Smooth muscle cell (in vitro differentiated cells): ENCODE results near the gene SCARB1. TPM values are rescaled to one million over a fixed set of nuclear protein-coding genes. Genes with fewer than 3 reads are reported as not detected.
A peak's percentile ranks its signal among the peaks of the same experiment; 100 is the strongest.

ENCODE experiments used
- DNase-seq: peaks from one replicate; lab custom pipeline; 2025; ENCODE audit not compliant: unreplicated experiment; lab: John Stamatoyannopoulos, UW
- H2AFZ ChIP-seq: fragments of 200-600 bp; sonication (generic); 2 replicates; pipeline ENCODE4 v1.6.0; 2016; ENCODE audit warnings: antibody characterized with exemption, low read depth, mild to moderate bottlenecking
- H3F3A ChIP-seq: fragments of 200-600 bp; sonication (generic); 2 replicates; pipeline ENCODE4 v1.6.0; 2017; ENCODE audit warnings: antibody characterized with exemption, low read depth
- H3K27ac ChIP-seq: fragments of 200-600 bp; sonication (generic); 2 replicates; pipeline ENCODE4 v1.5.1; 2016; ENCODE audit warnings: low read depth, mild to moderate bottlenecking
- H3K27me3 ChIP-seq: fragments of 200-600 bp; sonication (generic); 2 replicates; pipeline ENCODE4 v1.6.1; 2016; ENCODE audit warnings: low read depth, mild to moderate bottlenecking
- H3K36me3 ChIP-seq: fragments of 200-600 bp; sonication (generic); 2 replicates; pipeline ENCODE4 v1.5.1; 2016; ENCODE audit warnings: low read depth
- H3K4me1 ChIP-seq: fragments of 200-600 bp; sonication (generic); 2 replicates; pipeline ENCODE4 v1.5.1; 2016; ENCODE audit warnings: low read depth
- H3K4me2 ChIP-seq: fragments of 200-600 bp; sonication (generic); 2 replicates; pipeline ENCODE4 v1.6.0; 2016; ENCODE audit warnings: mild to moderate bottlenecking
- H3K4me3 ChIP-seq: fragments of 200-600 bp; sonication (generic); 2 replicates; pipeline ENCODE4 v1.5.1; 2016; ENCODE audit warnings: mild to moderate bottlenecking
- H3K79me2 ChIP-seq: fragments of 200-600 bp; sonication (generic); 2 replicates; pipeline ENCODE4 v1.6.0; 2016; ENCODE audit warnings: low read depth, mild to moderate bottlenecking
- H3K9ac ChIP-seq: fragments of 200-600 bp; sonication (generic); 2 replicates; pipeline ENCODE4 v1.6.0; 2016; ENCODE audit warnings: low read depth
- H3K9me3 ChIP-seq: fragments of 200-600 bp; sonication (generic); replicated peaks from 2 replicates; pipeline ENCODE4 v1.5.1; 2016; ENCODE audit warnings: low read depth
- H4K20me1 ChIP-seq: fragments of 200-600 bp; sonication (generic); 2 replicates; pipeline ENCODE4 v1.6.0; 2016; ENCODE audit warnings: low read depth
- WGBS: methylation state at CpG from one replicate; pipeline ENCODE4 v1.1.7; 2016; ENCODE audit warnings: low lambda C conversion rate; 5-methylcytosine and 5-hydroxymethylcytosine counted together
- polyA plus RNA-seq: library from polyadenylated mRNA; unstranded; fragments of >200 nt; fragmentation: Nextera tagmentation; extraction: Ambion mirVana; gene quantifications from 2 replicates; pipeline ENCODE4 v1.2.1, GENCODE V29; 2016
- total RNA-seq: library from RNA; depleted of rRNA; stranded (reverse); fragments of >200 nt; gene quantifications from 2 replicates; pipeline ENCODE4 v1.2.3, GENCODE V29; 2014
- TF ChIP-seq, protein P1 (sequence below): fragments of 200-600 bp; sonication (generic); IDR thresholded peaks from 2 replicates; pipeline ENCODE4 v1.5.1; 2017; ENCODE audit warnings: borderline replicate concordance, mild to moderate bottlenecking, antibody characterized with exemption; ENCODE audit not compliant: insufficient read depth, poor library complexity, severe bottlenecking

SCARB1 gene
- total and polyA plus RNA-seq, 2 experiments from 2014 or later = 6.8 to 10.1 TPM

DNA sequence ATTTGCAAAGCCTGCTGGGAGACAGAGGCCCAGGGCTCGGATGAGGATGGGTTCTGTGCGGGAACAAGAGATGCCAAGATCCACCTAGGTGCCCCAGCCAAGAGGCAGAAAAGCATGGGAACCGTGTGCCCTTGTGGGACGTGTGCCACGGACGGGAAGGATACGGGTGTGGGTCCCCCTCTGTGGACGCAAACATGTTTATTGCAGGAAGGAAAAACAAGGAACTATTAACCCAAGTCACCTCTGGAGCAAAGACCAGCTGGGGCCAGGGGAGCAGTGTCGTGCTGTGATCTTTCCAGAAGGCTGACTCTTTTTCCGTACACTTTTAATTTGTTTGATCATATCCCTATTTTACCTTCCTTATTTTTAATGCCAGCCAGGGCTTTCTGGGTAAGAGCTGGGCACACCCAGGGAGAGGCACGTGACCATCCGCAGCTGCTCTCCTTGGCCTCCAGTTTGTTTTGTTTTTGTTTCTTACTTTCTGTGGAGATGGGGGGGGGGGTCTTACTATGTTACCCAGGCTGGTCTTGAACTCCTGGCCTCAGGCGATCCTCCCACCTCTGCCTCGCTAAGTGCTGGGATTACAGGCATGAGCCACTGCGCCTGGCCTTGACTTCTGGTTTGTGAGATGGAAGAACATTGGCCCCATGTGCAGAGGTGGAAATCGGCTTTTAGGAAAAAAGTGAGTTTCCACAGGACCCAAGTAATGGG is 20.7 kb downstream of the SCARB1 start:
- Histone ChIP-seq H3K27me3 (no peaks in the 10 kb centered on the region), H3K79me2 (no peaks in the 10 kb centered on the region), H3K9ac (no peak overlapping the region), H3K4me2 (no peak overlapping the region), H3K9me3 (no peaks in the 10 kb centered on the region), H3K4me1 (peaks cover 14% of the 10 kb centered on the region), H3K27ac (no peak overlapping the region), H3K36me3 (no peaks in the 10 kb centered on the region), H4K20me1 (no peaks in the 10 kb centered on the region), H3K4me3 (no peak overlapping the region), H2AFZ (peak overlapping the region; percentile 62), H3F3A (peaks cover 4% of the 10 kb centered on the region)
- no peak for DNase-seq
- TF ChIP-seq, protein P1, sequence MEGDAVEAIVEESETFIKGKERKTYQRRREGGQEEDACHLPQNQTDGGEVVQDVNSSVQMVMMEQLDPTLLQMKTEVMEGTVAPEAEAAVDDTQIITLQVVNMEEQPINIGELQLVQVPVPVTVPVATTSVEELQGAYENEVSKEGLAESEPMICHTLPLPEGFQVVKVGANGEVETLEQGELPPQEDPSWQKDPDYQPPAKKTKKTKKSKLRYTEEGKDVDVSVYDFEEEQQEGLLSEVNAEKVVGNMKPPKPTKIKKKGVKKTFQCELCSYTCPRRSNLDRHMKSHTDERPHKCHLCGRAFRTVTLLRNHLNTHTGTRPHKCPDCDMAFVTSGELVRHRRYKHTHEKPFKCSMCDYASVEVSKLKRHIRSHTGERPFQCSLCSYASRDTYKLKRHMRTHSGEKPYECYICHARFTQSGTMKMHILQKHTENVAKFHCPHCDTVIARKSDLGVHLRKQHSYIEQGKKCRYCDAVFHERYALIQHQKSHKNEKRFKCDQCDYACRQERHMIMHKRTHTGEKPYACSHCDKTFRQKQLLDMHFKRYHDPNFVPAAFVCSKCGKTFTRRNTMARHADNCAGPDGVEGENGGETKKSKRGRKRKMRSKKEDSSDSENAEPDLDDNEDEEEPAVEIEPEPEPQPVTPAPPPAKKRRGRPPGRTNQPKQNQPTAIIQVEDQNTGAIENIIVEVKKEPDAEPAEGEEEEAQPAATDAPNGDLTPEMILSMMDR = no peak
- 87% methylated on average over 16 of the region's 16 CpGs for WGBS

DNA sequence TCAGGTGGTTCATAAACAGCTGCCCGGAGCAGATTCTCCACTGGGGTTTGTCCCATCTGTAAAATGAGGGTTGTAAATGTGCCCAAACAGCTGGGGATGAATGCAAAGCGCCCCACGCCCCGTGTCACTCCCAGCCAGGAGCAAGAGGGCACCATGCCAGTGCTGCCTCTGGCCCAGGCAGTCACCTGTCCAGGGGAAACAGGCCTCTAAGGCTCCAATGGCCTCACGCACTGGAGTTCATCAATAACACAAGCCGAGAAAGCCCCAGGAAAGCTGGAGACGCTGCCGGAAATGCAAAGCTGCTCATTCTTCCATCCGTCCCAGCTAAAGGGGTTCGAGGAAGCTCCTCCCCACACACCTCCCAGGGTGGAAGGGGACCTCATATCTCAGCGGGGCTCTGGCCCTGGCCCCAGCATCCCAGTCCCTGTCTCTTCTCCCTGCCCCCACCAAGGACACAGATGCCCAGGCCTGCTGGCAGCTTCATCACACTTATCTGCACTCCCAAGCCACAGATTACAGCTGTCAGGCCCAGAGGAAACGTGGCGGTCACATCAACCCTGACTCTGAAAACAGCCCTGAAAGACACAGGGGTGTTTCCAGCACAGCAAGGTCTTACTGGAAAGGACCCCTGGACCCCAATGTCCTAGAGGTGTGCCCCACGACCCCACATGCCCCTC is 21.5 kb downstream of the SCARB1 start:
- no peaks in the 10 kb centered on the region for H3K79me2 ChIP-seq
- no peaks in the 10 kb centered on the region for H3K27me3 ChIP-seq
- no peaks in the 10 kb centered on the region for H3K36me3 ChIP-seq
- no peak overlapping the region for H3K4me3 ChIP-seq
- H4K20me1 ChIP-seq = no peaks in the 10 kb centered on the region
- H3F3A ChIP-seq = peaks cover 4% of the 10 kb centered on the region
- TF ChIP-seq, protein P1 = no peak
- no peak overlapping the region for H3K4me2 ChIP-seq
- no peak for DNase-seq
- H3K4me1 ChIP-seq = peaks cover 8% of the 10 kb centered on the region
- H3K9ac ChIP-seq = no peak overlapping the region
- 77% methylated on average over 14 of the region's 14 CpGs for WGBS
- H3K9me3 ChIP-seq = no peaks in the 10 kb centered on the region
- no peak overlapping the region for H3K27ac ChIP-seq
- H2AFZ ChIP-seq = peak overlapping the region; percentile 62

DNA sequence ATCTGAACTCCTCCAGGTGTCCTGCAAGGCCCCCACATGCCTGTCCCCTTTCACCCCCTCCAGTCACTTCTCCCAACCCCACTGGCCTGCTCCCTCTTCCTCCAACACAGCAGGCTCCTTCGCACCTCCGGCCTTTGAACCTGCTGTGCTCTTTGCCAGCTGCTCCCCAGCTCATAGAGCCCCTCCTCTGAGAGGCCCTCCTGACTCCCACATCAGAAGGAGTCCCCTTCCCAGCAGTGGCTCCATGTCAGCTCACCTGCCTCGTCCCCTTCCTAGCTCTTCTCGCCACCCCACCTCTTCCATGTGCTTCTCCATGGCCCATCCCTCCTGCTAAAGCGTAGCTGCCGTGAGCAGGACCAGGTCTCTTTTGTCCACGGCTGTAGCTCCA is 22.1 kb downstream of the SCARB1 start:
- Histone ChIP-seq H3K4me3 (no peak overlapping the region), H3K9me3 (no peaks in the 10 kb centered on the region), H3K27me3 (no peaks in the 10 kb centered on the region), H3K79me2 (no peaks in the 10 kb centered on the region), H2AFZ (no peak overlapping the region), H3K4me2 (no peak overlapping the region), H3K36me3 (no peaks in the 10 kb centered on the region), H3K27ac (no peak overlapping the region), H4K20me1 (no peaks in the 10 kb centered on the region), H3K4me1 (peaks cover 8% of the 10 kb centered on the region), H3K9ac (no peak overlapping the region), H3F3A (peaks cover 4% of the 10 kb centered on the region)
- WGBS = 98% methylated on average over 5 of the region's 7 CpGs
- TF ChIP-seq, protein P1 = no peak
- no peak for DNase-seq
